GM12874 (cell line): Measurements from ENCODE around the gene CD8A.
A peak's percentile ranks its signal among the peaks of the same experiment; 100 is the strongest.

Source experiments
- TF ChIP-seq, protein P1 (sequence below): IDR thresholded peaks from 2 replicates; pipeline ENCODE4 v1.5.1; 2011; ENCODE audit warnings: low read depth, mild to moderate bottlenecking, control low read depth, low read length, moderate library complexity; ENCODE audit not compliant: insufficient read depth

CD8A gene

DNA sequence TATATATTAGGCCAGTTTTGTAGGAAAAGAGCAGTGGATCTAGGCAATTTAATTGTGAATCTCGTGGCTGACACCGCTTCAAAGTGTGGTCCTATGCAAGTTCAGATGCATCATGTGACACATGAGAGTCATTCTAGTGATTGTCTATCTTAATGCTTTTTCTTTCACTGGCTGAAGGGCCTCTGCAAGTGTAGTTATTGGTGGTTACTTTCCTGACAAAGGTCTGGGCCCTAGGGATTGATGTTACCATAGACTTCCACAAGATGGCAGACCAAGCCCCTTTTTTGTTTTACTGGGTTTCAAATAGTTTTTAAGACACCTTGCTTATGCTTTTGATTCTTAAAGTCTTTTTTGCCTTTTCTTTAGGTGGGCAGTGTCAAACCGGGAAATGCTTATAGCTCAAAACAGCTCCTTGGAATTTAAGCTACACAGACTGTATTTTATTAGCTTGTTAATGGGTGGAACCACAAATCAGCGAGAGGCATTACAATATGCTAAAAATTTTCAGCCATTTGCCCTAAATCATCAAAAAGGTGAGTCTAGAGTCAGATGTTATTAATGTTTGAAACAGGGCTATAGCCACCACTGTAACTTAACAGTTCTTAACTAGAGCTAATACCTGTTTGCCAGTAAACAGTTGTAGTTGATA, 25.9 kb downstream of the CD8A start:
- TF ChIP-seq, protein P1, sequence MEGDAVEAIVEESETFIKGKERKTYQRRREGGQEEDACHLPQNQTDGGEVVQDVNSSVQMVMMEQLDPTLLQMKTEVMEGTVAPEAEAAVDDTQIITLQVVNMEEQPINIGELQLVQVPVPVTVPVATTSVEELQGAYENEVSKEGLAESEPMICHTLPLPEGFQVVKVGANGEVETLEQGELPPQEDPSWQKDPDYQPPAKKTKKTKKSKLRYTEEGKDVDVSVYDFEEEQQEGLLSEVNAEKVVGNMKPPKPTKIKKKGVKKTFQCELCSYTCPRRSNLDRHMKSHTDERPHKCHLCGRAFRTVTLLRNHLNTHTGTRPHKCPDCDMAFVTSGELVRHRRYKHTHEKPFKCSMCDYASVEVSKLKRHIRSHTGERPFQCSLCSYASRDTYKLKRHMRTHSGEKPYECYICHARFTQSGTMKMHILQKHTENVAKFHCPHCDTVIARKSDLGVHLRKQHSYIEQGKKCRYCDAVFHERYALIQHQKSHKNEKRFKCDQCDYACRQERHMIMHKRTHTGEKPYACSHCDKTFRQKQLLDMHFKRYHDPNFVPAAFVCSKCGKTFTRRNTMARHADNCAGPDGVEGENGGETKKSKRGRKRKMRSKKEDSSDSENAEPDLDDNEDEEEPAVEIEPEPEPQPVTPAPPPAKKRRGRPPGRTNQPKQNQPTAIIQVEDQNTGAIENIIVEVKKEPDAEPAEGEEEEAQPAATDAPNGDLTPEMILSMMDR: peak; percentile 57

DNA sequence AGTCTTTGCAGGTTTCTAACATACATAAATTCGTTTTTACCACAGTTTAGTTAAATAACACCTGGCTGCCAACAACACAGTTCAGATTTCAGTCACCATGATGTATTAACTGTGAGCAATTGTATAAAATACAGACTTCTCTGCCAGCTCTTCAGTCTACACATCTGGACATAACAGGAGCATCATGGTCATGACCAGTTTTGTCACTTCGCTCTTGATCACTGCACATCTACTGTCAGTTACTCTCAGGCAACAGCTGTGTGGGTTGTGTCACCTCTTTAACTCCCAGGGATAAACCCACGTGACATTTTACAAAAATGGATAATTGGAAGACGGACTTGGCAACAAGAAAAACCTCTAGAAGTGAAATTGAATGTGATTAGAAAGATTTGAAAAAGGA, 30.3 kb downstream of the CD8A start:
- TF ChIP-seq, protein P1: no peak

DNA sequence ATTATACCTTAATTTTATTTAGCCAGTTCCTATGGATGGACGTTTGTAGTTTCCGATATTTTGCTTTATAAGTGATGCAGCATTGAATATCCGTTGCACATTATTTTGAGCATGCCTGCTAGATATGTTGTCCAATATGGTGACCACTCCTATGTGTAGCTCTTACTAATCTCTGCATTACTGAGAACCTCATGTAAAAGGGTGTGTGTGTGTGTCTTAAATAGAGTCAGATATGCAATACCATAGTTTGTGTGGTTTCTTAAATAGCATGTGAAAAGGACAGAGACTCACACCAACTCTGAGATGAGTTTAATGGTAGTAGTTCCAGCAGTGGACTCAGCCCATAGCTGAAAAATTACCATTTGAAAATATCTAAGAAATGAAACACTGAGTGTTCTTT, 32.3 kb downstream of the CD8A start:
- TF ChIP-seq, protein P1: no peak

GRCh38 chr2:86753606-86754005, 37.1 kb downstream of the CD8A start:
- TF ChIP-seq, protein P1: no peak

DNA sequence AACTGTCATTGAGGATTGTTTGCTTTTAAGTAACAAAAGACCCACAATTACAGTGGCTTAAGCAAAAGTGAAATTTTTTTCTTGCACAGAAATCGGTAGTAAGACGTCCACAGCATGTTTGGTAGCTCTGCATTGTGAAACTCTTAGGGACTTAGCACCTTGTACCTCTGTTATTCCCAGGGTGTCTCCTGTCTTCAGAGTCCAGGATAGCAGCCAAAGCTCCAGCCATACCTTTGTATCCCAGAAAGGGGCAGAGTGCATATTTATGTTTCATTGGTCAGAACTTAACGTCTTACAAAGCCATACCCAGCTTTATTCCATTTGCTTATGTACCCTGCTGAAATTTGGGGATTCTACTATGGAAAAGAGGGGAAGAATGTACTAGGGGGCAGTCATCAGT, 37.8 kb downstream of the CD8A start:
- TF ChIP-seq, protein P1: no peak

- TF ChIP-seq, protein P1: no peak
Observed at GRCh38 chr2:86751778-86752177, 38.9 kb downstream of the CD8A start.

DNA sequence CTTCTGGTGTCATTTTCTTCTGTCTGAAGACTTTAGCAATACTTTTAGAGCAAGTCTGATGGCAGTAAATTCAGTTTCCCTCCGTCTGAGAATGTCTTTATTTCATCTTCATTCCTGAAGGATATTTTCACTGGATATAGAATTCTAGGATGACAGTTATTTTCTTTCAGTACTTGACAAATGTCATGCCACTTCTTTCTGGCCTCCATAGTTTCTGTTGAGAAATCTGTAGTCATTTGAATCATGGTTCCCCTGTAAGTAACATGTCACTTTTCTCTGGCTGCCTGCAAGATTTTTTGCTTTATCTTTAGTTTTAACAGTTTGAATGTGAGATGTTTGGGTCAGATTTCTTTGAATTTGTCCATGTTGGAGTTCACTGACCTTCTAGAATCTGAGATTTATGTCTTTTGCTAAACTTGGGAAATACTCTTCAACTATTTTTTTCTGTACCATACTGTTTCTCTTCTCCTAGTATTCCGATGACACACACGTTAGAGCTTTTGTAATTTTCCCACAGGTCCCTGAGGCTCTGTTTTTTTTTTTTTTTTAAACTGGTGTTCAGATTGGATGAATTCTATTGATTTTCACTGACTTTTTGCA, 40.4 kb downstream of the CD8A start:
- TF ChIP-seq, protein P1: no peak
